IMR-90 (cell line): ENCODE measurements around the gene DNM1.

Experiments used
- CEBPB ChIP-seq: IDR thresholded peaks from 2 replicates; pipeline ENCODE4 v1.6.1; 2012; ENCODE audit warnings: low read depth, low read length, improper control_type of control experiment
- CHD1 ChIP-seq: IDR thresholded peaks from 2 replicates; pipeline ENCODE4 v1.6.1; 2012; ENCODE audit warnings: low read depth, low read length, improper control_type of control experiment
- MAFK ChIP-seq: IDR thresholded peaks from 2 replicates; pipeline ENCODE4 v1.6.1; 2012; ENCODE audit warnings: low read depth, low read length, improper control_type of control experiment
- MXI1 ChIP-seq: IDR thresholded peaks from 2 replicates; pipeline ENCODE4 v1.6.1; 2012; ENCODE audit warnings: low read depth, mild to moderate bottlenecking, low read length, moderate library complexity, borderline replicate concordance
- NFE2L2 ChIP-seq: fragments of 150-350 bp; IDR thresholded peaks from 2 replicates; pipeline ENCODE4 v1.6.1; 2016; ENCODE audit warnings: low read depth, mild to moderate bottlenecking, low read length
- POLR2A ChIP-seq: IDR thresholded peaks from 2 replicates; pipeline ENCODE4 v1.6.1; 2012; ENCODE audit warnings: mild to moderate bottlenecking, low read depth, low read length
- RAD21 ChIP-seq: IDR thresholded peaks from 2 replicates; pipeline ENCODE4 v1.6.1; 2012; ENCODE audit warnings: low read length, improper control_type of control experiment
- SMC3 ChIP-seq: fragments of 150-350 bp; IDR thresholded peaks from 2 replicates; pipeline ENCODE4 v1.6.1; 2016; ENCODE audit warnings: low read depth, mild to moderate bottlenecking, antibody characterized with exemption, low read length, moderate library complexity
- TF ChIP-seq, protein P1 (sequence below): conservative IDR thresholded peaks from 2 replicates; pipeline ENCODE4 v1.5.1; 2012; ENCODE audit warnings: mild to moderate bottlenecking, low read depth, low read length, improper control_type of control experiment
- TF ChIP-seq, protein P2 (sequence below): fragments of 150-350 bp; IDR thresholded peaks from 2 replicates; pipeline ENCODE4 v1.6.1; 2017; ENCODE audit warnings: mild to moderate bottlenecking, antibody characterized with exemption, low read length, low read depth
- TF ChIP-seq, protein P3 (sequence below): fragments of 150-350 bp; IDR thresholded peaks from 2 replicates; pipeline ENCODE4 v1.6.1; 2016; ENCODE audit warnings: low read depth, mild to moderate bottlenecking, low read length, moderate library complexity, borderline replicate concordance

DNA sequence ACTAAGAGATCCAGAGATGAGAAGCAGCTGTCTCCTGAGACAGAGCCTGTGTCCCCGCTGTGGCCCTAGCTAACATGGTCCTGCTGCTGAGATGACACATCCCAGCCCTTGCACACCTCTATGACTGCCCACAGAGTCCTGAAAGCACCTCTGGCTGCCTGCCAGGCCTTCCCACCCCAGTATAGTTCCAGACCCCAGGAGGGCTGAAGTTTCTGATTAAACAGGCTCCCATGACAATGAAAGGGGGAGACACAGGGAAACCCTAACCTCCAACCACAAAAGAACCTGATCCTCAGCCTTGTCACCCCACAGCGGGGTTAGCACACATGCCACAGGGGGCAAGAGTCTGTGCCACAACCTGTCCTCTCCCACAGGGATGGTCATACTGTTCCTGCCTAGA, 27.5 kb upstream of the DNM1 start:
- TF ChIP-seq CEBPB (no peak), SMC3 (no peak), POLR2A (no peak), RAD21 (no peak), NFE2L2 (no peak), MXI1 (no peak), MAFK (no peak), CHD1 (no peak)
- TF ChIP-seq, protein P1, sequence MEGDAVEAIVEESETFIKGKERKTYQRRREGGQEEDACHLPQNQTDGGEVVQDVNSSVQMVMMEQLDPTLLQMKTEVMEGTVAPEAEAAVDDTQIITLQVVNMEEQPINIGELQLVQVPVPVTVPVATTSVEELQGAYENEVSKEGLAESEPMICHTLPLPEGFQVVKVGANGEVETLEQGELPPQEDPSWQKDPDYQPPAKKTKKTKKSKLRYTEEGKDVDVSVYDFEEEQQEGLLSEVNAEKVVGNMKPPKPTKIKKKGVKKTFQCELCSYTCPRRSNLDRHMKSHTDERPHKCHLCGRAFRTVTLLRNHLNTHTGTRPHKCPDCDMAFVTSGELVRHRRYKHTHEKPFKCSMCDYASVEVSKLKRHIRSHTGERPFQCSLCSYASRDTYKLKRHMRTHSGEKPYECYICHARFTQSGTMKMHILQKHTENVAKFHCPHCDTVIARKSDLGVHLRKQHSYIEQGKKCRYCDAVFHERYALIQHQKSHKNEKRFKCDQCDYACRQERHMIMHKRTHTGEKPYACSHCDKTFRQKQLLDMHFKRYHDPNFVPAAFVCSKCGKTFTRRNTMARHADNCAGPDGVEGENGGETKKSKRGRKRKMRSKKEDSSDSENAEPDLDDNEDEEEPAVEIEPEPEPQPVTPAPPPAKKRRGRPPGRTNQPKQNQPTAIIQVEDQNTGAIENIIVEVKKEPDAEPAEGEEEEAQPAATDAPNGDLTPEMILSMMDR, result no peak
- TF ChIP-seq, protein P2, sequence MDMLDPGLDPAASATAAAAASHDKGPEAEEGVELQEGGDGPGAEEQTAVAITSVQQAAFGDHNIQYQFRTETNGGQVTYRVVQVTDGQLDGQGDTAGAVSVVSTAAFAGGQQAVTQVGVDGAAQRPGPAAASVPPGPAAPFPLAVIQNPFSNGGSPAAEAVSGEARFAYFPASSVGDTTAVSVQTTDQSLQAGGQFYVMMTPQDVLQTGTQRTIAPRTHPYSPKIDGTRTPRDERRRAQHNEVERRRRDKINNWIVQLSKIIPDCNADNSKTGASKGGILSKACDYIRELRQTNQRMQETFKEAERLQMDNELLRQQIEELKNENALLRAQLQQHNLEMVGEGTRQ, result no peak
- TF ChIP-seq, protein P3, sequence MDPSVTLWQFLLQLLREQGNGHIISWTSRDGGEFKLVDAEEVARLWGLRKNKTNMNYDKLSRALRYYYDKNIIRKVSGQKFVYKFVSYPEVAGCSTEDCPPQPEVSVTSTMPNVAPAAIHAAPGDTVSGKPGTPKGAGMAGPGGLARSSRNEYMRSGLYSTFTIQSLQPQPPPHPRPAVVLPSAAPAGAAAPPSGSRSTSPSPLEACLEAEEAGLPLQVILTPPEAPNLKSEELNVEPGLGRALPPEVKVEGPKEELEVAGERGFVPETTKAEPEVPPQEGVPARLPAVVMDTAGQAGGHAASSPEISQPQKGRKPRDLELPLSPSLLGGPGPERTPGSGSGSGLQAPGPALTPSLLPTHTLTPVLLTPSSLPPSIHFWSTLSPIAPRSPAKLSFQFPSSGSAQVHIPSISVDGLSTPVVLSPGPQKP, result no peak
